ENCODE results near the gene SPINT3. TPM values are rescaled to one million over a fixed set of nuclear protein-coding genes. Genes with fewer than 3 reads are reported as not detected.
A peak's percentile ranks its signal among the peaks of the same experiment; 100 is the strongest.
"Not testable (repeated sequence)": the region's sequence is repeated elsewhere in the genome, so short reads cannot be mapped to it uniquely, and the experiment has no call there.

Gene SPINT3
- total RNA-seq, 4 donors from 2014 or later, result not detected

DNA sequence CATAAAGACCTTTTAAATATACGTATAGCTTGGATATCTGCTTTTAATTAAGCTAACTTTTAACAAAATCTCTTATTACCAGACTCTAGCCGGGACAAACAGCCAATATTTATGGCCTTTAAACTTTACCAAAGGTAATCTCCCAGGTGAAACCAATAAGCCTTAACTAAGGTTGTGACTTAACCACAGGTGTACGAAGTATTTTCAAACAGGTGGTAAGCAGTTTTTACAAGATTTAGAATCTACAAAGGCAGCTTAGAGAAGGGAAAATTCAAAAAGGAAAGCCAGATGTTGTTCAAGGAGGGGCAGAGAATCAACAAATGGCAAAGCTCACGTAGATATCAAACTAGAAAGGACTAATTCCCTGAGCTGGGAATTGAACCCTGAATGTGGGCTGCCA is 30.0 kb downstream of the SPINT3 start:
- TF ChIP-seq POLR2A (IDR thresholded peaks at IDR 0.05), result no peak
- TF ChIP-seq, protein P1, sequence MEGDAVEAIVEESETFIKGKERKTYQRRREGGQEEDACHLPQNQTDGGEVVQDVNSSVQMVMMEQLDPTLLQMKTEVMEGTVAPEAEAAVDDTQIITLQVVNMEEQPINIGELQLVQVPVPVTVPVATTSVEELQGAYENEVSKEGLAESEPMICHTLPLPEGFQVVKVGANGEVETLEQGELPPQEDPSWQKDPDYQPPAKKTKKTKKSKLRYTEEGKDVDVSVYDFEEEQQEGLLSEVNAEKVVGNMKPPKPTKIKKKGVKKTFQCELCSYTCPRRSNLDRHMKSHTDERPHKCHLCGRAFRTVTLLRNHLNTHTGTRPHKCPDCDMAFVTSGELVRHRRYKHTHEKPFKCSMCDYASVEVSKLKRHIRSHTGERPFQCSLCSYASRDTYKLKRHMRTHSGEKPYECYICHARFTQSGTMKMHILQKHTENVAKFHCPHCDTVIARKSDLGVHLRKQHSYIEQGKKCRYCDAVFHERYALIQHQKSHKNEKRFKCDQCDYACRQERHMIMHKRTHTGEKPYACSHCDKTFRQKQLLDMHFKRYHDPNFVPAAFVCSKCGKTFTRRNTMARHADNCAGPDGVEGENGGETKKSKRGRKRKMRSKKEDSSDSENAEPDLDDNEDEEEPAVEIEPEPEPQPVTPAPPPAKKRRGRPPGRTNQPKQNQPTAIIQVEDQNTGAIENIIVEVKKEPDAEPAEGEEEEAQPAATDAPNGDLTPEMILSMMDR (IDR thresholded peaks at IDR 0.05), result no peak
- intact Hi-C loops (cut with DNase I; ENCODE audit: low total_unique reads), result no loop called here
- H3K4me3 ChIP-seq (ENCODE audit: low read depth, poor library complexity, severe bottlenecking), result no peak overlapping the region
- 65 to 69% methylated on average over 4 of the region's 4 CpGs for WGBS, 2 donors
- DNase-seq (ENCODE audit: low spot score in 2 of 2), result no peak

DNA sequence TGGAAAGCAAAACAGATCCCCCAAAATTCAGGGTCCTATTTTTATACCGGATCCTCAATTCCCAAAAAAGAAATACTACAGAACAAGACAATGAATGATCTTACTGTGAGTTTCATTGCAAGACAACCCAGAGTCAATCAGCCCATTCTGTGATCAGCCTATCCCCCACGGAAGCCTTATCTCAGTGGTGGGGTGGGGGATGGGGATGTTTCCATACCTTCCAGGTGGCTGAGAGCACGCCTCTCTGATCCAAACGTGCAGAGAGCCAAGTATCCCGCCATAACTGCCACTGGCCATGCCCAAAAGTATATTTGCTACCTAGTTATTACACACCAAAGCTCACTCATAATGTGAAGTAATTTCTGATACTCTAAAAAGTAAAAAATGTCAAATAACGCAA is 30.7 kb downstream of the SPINT3 start:
- intact Hi-C loops (cut with DNase I; ENCODE audit: low total_unique reads), result no loop called here
- DNase-seq (ENCODE audit: low spot score in 2 of 2), result no peak
- TF ChIP-seq POLR2A (IDR thresholded peaks at IDR 0.05), result no peak
- TF ChIP-seq, protein P1 (IDR thresholded peaks at IDR 0.05), result no peak
- H3K4me3 ChIP-seq (ENCODE audit: low read depth, poor library complexity, severe bottlenecking), result no peak overlapping the region
- 37% methylated on average over 6 of the region's 6 CpGs for WGBS, 2 donors

DNA sequence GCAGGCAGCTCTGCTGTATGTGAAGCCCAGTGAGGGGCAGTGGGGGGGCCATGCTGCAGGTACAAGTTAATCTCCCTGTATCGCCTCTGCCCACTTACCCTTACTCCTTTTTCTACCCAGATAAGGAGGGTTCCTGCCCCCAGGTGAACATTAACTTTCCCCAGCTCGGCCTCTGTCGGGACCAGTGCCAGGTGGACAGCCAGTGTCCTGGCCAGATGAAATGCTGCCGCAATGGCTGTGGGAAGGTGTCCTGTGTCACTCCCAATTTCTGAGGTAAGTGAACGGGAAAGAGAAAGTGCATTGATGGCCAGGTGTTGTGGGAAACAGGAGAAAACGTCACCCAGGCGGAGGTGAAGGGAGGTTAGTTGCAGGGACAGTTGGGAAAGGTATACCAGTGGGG is 35.6 kb downstream of the SPINT3 start:
- DNase-seq (ENCODE audit: low spot score in 2 of 2), result no peak
- WGBS, 2 donors, result 92 to 93% methylated on average over 7 of the region's 7 CpGs
- intact Hi-C loops (cut with DNase I; ENCODE audit: low total_unique reads), result no loop called here
- H3K4me3 ChIP-seq (ENCODE audit: low read depth, poor library complexity, severe bottlenecking), result no peak overlapping the region
- TF ChIP-seq, protein P1 (IDR thresholded peaks at IDR 0.05), result no peak
- TF ChIP-seq POLR2A (IDR thresholded peaks at IDR 0.05), result no peak

DNA sequence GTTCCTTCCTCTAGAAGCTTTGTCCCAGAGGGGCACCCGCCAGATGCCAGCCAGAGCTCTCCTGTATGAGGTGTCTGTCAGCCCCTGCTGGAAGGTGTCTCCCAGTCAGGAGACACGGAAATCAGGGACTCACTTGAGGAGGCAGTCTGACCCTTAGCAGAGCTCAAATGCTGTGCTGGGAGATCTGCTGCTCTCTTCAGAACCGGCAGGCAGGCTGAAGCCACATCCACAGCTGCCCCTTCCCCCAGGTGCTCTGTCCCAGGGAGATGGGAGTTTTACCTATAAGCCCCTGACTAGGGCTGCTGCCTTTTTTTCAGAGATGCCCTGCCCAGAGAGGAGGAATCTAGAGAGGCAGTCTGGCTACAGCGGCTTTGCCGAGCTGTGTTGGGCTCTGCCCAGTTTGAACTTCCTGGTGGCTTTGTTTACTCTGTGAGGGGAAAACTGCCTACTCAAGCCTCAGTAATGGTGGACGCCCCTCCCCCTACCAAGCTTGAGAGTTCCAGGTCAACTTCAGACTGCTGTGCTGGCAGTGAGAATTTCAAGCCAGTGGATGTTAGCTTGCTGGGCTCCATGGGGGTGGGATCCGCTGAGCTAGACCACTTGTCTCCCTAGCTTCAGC is 37.8 kb downstream of the SPINT3 start:
- H3K4me3 ChIP-seq (ENCODE audit: low read depth, poor library complexity, severe bottlenecking); intact Hi-C loops (cut with DNase I; ENCODE audit: low total_unique reads): not testable (repeated sequence)
- DNase-seq (ENCODE audit: low spot score in 2 of 2), result peak in 1 of 2 donors; percentile 49
- 83 to 86% methylated on average over 7 of the region's 7 CpGs for WGBS, 2 donors

DNA sequence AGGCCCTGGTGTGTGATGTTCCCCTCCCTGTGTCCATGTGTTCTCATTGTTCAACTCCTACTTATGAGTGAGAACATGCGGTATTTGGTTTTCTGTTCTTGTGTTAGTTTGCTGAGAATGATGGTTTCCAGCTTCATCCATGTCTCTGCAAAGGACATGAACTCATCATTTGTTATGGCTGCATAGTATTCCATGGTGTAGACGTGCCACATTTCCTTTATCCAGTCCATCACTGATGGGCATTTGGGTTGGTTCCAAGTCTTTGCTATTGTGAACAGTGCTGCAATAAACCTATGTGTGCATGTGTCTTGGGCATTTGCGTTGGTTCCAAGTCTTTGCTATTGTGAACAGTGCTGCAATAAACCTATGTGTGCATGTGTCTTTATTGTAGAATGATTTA is 43.1 kb downstream of the SPINT3 start:
- intact Hi-C loops (cut with DNase I; ENCODE audit: low total_unique reads); H3K4me3 ChIP-seq (ENCODE audit: low read depth, poor library complexity, severe bottlenecking); DNase-seq (ENCODE audit: low spot score in 2 of 2): not testable (repeated sequence)
- 64 to 83% methylated on average over 3 of the region's 3 CpGs for WGBS, 2 donors

DNA sequence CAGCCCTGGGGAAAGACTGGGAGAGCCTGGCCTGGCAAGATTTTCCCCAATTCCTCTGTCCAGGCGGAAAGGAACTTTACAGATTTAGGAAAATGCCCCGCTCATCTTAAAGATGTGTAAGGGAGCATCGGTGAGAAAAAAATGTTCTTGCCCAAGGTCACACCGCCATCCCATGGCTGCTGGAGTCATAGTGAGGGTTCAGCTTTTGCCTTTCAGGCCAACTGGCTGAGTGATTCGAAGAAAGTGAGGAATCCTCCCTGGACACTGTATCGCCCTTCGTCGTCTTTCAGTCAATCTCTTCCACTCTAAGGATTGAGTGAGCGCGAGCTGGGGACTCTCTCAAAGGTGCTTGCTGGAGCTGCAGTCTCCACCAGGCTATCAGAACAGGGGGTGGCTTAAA is 44.5 kb downstream of the SPINT3 start:
- intact Hi-C loops (cut with DNase I; ENCODE audit: low total_unique reads), result no loop called here
- WGBS, 2 donors, result 36 to 44% methylated on average over 10 of the region's 10 CpGs
- no peak for TF ChIP-seq POLR2A (IDR thresholded peaks at IDR 0.05)
- TF ChIP-seq, protein P1 (IDR thresholded peaks at IDR 0.05), result no peak
- H3K4me3 ChIP-seq (ENCODE audit: low read depth, poor library complexity, severe bottlenecking), result peak overlapping the region; percentile 2
- no peak for DNase-seq (ENCODE audit: low spot score in 2 of 2)

DNA sequence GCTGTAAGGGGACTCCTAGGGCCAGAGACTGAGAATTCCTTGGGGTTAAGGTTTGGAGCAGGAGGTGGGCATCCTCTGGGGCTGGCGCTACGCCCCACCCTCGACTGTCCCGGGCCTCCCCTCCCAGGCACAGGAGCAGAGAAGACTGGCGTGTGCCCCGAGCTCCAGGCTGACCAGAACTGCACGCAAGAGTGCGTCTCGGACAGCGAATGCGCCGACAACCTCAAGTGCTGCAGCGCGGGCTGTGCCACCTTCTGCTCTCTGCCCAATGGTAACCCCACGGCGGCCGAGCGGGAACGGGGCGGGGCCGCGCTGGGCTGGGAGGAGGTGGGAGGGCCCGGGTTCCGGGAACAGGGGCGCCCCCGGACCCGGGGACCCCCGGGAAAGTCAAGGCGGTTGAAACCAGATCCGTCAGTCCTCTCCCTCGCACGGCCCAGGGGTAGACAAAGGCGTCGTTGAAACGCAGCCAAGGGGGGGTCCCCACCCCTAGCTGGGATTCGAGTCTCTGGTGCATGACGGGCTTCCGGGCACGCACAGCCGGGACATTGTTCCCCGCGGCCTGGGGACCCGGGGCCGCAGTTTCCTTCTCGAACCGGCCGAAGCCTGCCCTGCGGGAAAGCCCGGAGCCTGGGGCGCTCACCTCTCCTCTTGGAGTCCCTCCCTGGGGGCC is 45.0 kb downstream of the SPINT3 start:
- WGBS, 2 donors, result 3 to 6% methylated on average over 10 to 29 of the region's 50 CpGs
- intact Hi-C loops (cut with DNase I; ENCODE audit: low total_unique reads), result no loop called here
- H3K4me3 ChIP-seq (ENCODE audit: low read depth, poor library complexity, severe bottlenecking), result peak overlapping the region; percentile 2
- DNase-seq (ENCODE audit: low spot score in 2 of 2), result peak in 1 of 2 donors; percentile 89
- TF ChIP-seq, protein P1 (IDR thresholded peaks at IDR 0.05), result no peak
- no peak for TF ChIP-seq POLR2A (IDR thresholded peaks at IDR 0.05)

Measured in lower leg skin (tissue), 4 donors.